GM13976 (cell line): ENCODE measurements around the gene PTPRJ.

Experiments used
- DNase-seq: peaks from one replicate; pipeline ENCODE4 v3.0.0; 2012; ENCODE audit warnings: low spot score
- CTCF ChIP-seq: IDR thresholded peaks from 2 replicates; pipeline ENCODE4 v1.5.1; 2012; ENCODE audit warnings: borderline replicate concordance, mild to moderate bottlenecking; ENCODE audit not compliant: insufficient read depth; ENCODE audit errors: extremely low read depth, missing control alignments, control extremely low read depth
- in situ Hi-C: fragments of 300-500 bp; cut with MboI; formaldehyde crosslinking; loops from one replicate; pipeline ENCODE4 v1.12.0; 2022; ENCODE audit warnings: low sequenced_read_pairs, mixed read lengths, inconsistent platforms; ENCODE audit not compliant: unreplicated experiment

PTPRJ gene

GRCh38 chr11:48054994-48055291 is 74.6 kb downstream of the PTPRJ start:
- no peak for DNase-seq
- in situ Hi-C loops, result no loop called here
- no peak for TF ChIP-seq CTCF

- TF ChIP-seq CTCF, result no peak
- DNase-seq, result no peak
- in situ Hi-C loops, result no loop called here
Observed at GRCh38 chr11:48055292-48056132, 75.2 kb downstream of the PTPRJ start.

GRCh38 chr11:48056325-48057183 is 76.2 kb downstream of the PTPRJ start:
- TF ChIP-seq CTCF, result no peak
- DNase-seq, result no peak
- in situ Hi-C loops, result no loop called here

- in situ Hi-C loops, result no loop called here
- TF ChIP-seq CTCF, result no peak
- no peak for DNase-seq
Observed at GRCh38 chr11:48058064-48058463, 77.7 kb downstream of the PTPRJ start.

GRCh38 chr11:48058788-48059187 is 78.4 kb downstream of the PTPRJ start:
- in situ Hi-C loops, result no loop called here
- TF ChIP-seq CTCF, result no peak
- DNase-seq, result no peak

GRCh38 chr11:48062649-48063048 is 82.3 kb downstream of the PTPRJ start:
- no peak for DNase-seq
- TF ChIP-seq CTCF, result no peak
- in situ Hi-C loops, result no loop called here
